ENCODE data around the gene SLC3A2. TPM values are rescaled to one million over a fixed set of nuclear protein-coding genes. Genes with fewer than 3 reads are reported as not detected.
A peak's percentile ranks its signal among the peaks of the same experiment; 100 is the strongest.

The SLC3A2 gene
- total RNA-seq, 1 experiment from 2014 or later, result 290 TPM

DNA sequence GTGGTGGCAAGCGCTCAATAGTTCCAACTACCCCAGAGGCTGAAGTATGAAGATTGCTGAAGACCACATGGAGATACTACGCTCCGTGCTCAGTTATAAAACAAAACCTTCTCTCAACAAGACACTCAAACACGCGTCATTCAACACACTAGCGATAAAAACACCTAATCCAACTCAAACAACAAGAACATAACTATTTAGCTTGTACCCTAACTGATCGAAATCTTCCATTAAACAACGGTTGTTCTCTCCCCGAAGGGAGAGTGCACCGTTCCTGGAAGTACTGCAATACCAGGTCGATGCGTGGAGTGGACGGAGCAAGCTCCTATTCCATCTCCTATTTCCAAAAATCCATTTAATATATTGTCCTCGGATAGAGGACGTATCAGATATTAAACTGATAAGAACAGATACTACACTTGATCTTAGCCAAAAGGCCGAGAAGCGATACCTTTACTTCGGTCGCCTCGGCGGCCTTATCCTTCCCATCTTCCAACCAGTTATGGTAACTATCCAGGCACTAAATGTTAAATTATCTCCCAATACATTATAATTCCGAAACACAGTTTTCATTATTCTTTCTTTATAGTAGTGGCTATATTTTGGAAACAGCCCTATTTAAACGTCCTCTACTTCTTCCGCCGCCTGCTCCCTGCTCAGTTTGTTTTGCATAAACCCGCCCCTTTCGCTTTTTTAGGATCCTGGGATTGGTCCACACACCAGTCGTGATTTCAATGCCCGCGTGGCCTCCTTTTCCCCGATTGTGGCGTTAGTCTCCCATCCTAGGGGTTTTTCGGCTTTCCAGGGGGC is 39.1 kb upstream of the SLC3A2 start:
- Histone ChIP-seq H2AK5ac (ENCODE audit: insufficient read length, low read length) (no peak overlapping the region), H2BK12ac (ENCODE audit: insufficient read length, low read depth, low read length) (no peak overlapping the region), H3K9ac (ENCODE audit: extremely low read depth, insufficient read length, low read length) (peak overlapping the region; percentile 50), H3K23me2 (ENCODE audit: insufficient read length, low read depth, low read length, poor library complexity, severe bottlenecking) (peaks cover 18% of the 10 kb centered on the region), H3K27me3 (ENCODE audit: insufficient read depth, low read length) (no peaks in the 10 kb centered on the region), H3K27ac (ENCODE audit: insufficient read length, low read depth, low read length) (peak overlapping the region; percentile 80), H4K8ac (replicated peaks; ENCODE audit: insufficient read length, low read depth, low read length) (no peak overlapping the region), H3K9me3 (ENCODE audit: control insufficient read depth, low read depth, low read length) (no peaks in the 10 kb centered on the region), H2BK15ac (ENCODE audit: low read depth, low read length) (no peak overlapping the region), H4K20me1 (ENCODE audit: control insufficient read depth, insufficient read depth, insufficient read length) (no peaks in the 10 kb centered on the region), H3K4me1 (ENCODE audit: insufficient read depth, low read length) (no peaks in the 10 kb centered on the region), H3K18ac (ENCODE audit: insufficient read length, low read depth, low read length) (peak overlapping the region; percentile 91), H2AFZ (ENCODE audit: low read length) (no peak overlapping the region), H3K79me2 (ENCODE audit: insufficient read depth, low read length) (peaks cover 9% of the 10 kb centered on the region; the same call in 1 of the 2 replicates), H3K4ac (ENCODE audit: low read depth, low read length) (no peak overlapping the region; the same call in 1 of the 2 replicates), H3K14ac (ENCODE audit: insufficient read depth, low read length) (peak overlapping the region; percentile 92; the same call in 1 of the 2 replicates), H3K56ac (ENCODE audit: insufficient read length, low read depth, low read length) (no peak overlapping the region), H4K91ac (ENCODE audit: insufficient read length, low read depth, low read length) (no peak overlapping the region), H3K79me1 (ENCODE audit: insufficient read depth, low read depth, low read length, poor library complexity, severe bottlenecking) (peaks cover 3% of the 10 kb centered on the region), H2BK20ac (ENCODE audit: low read depth, low read length, poor library complexity, severe bottlenecking) (no peak overlapping the region), H2BK5ac (ENCODE audit: insufficient read length, low read length) (no peak overlapping the region), H3K4me2 (ENCODE audit: insufficient read depth, insufficient read length, low read length) (peak overlapping the region; percentile 63), H3T11ph (ENCODE audit: low read length) (no peak overlapping the region), H2BK120ac (ENCODE audit: low read depth, low read length, poor library complexity, severe bottlenecking) (peak overlapping the region; percentile 74), H4K5ac (ENCODE audit: insufficient read length, low read depth, low read length) (no peak overlapping the region), H3K23ac (ENCODE audit: insufficient read length, low read depth, low read length) (no peak overlapping the region)
- DNase-seq, result peak; percentile 93
- TF ChIP-seq, protein P1, sequence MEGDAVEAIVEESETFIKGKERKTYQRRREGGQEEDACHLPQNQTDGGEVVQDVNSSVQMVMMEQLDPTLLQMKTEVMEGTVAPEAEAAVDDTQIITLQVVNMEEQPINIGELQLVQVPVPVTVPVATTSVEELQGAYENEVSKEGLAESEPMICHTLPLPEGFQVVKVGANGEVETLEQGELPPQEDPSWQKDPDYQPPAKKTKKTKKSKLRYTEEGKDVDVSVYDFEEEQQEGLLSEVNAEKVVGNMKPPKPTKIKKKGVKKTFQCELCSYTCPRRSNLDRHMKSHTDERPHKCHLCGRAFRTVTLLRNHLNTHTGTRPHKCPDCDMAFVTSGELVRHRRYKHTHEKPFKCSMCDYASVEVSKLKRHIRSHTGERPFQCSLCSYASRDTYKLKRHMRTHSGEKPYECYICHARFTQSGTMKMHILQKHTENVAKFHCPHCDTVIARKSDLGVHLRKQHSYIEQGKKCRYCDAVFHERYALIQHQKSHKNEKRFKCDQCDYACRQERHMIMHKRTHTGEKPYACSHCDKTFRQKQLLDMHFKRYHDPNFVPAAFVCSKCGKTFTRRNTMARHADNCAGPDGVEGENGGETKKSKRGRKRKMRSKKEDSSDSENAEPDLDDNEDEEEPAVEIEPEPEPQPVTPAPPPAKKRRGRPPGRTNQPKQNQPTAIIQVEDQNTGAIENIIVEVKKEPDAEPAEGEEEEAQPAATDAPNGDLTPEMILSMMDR (conservative IDR thresholded peaks at IDR 0.05), result no peak
- peaks cover 12 to 20% (median 17%) of the 10 kb centered on the region in 3 experiments; a peak in 6 of 7 replicates for H3K36me3 Mint-ChIP-seq (ENCODE audit: insufficient read depth in 1 of 3, low read depth in 3 of 3)
- peaks cover 0 to 9% of the 10 kb centered on the region in 2 experiments; a peak in 3 of 5 replicates for H3K9me3 Mint-ChIP-seq
- H3K4me3 Mint-ChIP-seq, result no peak overlapping the region
- peaks cover 11 to 19% of the 10 kb centered on the region in 2 experiments for H3K4me1 Mint-ChIP-seq
- no CpG with 5 or more reads among the region's 33 CpGs for WGBS (ENCODE audit: extremely low coverage, insufficient read length, low lambda C conversion rate)
- H3K27me3 Mint-ChIP-seq (ENCODE audit: low read depth), result no peaks in the 10 kb centered on the region; the same call in 1 of the 2 replicates
- no peak overlapping the region for H3K27ac Mint-ChIP-seq

Measured in H9 (cell line).